Esophagus (tissue), 2 donors: ENCODE measurements around the gene IMP3. TPM values are rescaled to one million over a fixed set of nuclear protein-coding genes. Genes with fewer than 3 reads are reported as not detected.
A peak's percentile ranks its signal among the peaks of the same experiment; 100 is the strongest.

ENCODE experiments used
- H3K27ac ChIP-seq, 2 donors: one replicate each; pipeline ENCODE4 v1.5.1; 2013; ENCODE audit warnings: low read depth in 2 of 2, mild to moderate bottlenecking in 2 of 2, inconsistent platforms in 1 of 2, low read length in 1 of 2, moderate library complexity in 1 of 2
- H3K27me3 ChIP-seq, 2 donors: one replicate each; pipeline ENCODE4 v1.6.1; 2013; ENCODE audit warnings: low read length in 2 of 2, control low read depth in 1 of 2, mild to moderate bottlenecking in 1 of 2; ENCODE audit not compliant: insufficient read depth in 2 of 2, control insufficient read depth in 1 of 2
- H3K36me3 ChIP-seq, 2 donors: one replicate each; pipeline ENCODE4 v1.6.1; 2013; ENCODE audit warnings: low read length in 1 of 2; ENCODE audit not compliant: control insufficient read depth in 2 of 2, insufficient read depth in 2 of 2
- H3K4me1 ChIP-seq, 2 donors: one replicate each; pipeline ENCODE4 v1.6.1; 2013; ENCODE audit warnings: low read length in 1 of 2; ENCODE audit not compliant: control insufficient read depth in 2 of 2, insufficient read depth in 2 of 2
- H3K4me3 ChIP-seq, 2 donors: one replicate each; pipeline ENCODE4 v1.5.1; 2013; ENCODE audit warnings: low read length in 2 of 2, mild to moderate bottlenecking in 2 of 2, low read depth in 1 of 2, moderate library complexity in 1 of 2
- H3K9me3 ChIP-seq, 2 donors: one replicate each; pipeline ENCODE4 v1.6.1; 2013; ENCODE audit warnings: mild to moderate bottlenecking in 2 of 2, low read depth in 1 of 2, low read length in 1 of 2, moderate library complexity in 1 of 2; ENCODE audit not compliant: control insufficient read depth in 2 of 2, insufficient read depth in 1 of 2
- WGBS, 2 donors: extraction: QIAGEN DNeasy Blood & Tissue Kit; methylation state at CpG; one replicate each; pipeline ENCODE4 v1.1.7; 2013; 5-methylcytosine and 5-hydroxymethylcytosine counted together
- polyA plus RNA-seq, 2 donors: library from polyadenylated mRNA; stranded (reverse); fragments of 200-250 nt; gene quantifications; one replicate each; pipeline ENCODE4 v1.2.3, GENCODE V29; 2013
- donor health status: healthy with polysubstance abuse.
- donor health status: Bipolar disorder and iron deficiency.

The IMP3 gene
- polyA plus RNA-seq, 2 donors, result 59.4 to 91.1 TPM

GRCh38 chr15:75651810-75652543 is 12.0 kb upstream of the IMP3 start:
- Histone ChIP-seq H3K27me3 (no peaks in the 10 kb centered on the region), H3K9me3 (no peaks in the 10 kb centered on the region), H3K4me3 (peak overlapping the region; percentile 64 to 86), H3K4me1 (peaks cover 22 to 58% of the 10 kb centered on the region in 2 donors), H3K27ac (peak overlapping the region; percentile 80 to 89), H3K36me3 (peaks cover 0 to 24% of the 10 kb centered on the region in 2 donors)
- 35 to 40% methylated on average over 2 of the region's 2 CpGs for WGBS, 2 donors

GRCh38 chr15:75650908-75651809 is 11.1 kb upstream of the IMP3 start:
- H3K27ac ChIP-seq, result peak overlapping the region; percentile 80 to 89
- WGBS, 2 donors, result 31 to 36% methylated on average over 9 of the region's 9 CpGs
- peaks cover 23 to 65% of the 10 kb centered on the region in 2 donors for H3K4me1 ChIP-seq
- peaks cover 0 to 18% of the 10 kb centered on the region in 2 donors for H3K36me3 ChIP-seq
- no peaks in the 10 kb centered on the region for H3K27me3 ChIP-seq
- H3K9me3 ChIP-seq, result no peaks in the 10 kb centered on the region
- peak overlapping the region; percentile 64 to 86 for H3K4me3 ChIP-seq

GRCh38 chr15:75649848-75650247 is 9.8 kb upstream of the IMP3 start:
- peak overlapping the region; percentile 64 to 86 for H3K4me3 ChIP-seq
- no peaks in the 10 kb centered on the region for H3K27me3 ChIP-seq
- peaks cover 0 to 18% of the 10 kb centered on the region in 2 donors for H3K36me3 ChIP-seq
- 87 to 91% methylated on average over 18 of the region's 18 CpGs for WGBS, 2 donors
- no peaks in the 10 kb centered on the region for H3K9me3 ChIP-seq
- H3K4me1 ChIP-seq, result peaks cover 20 to 60% of the 10 kb centered on the region in 2 donors
- no peak overlapping the region for H3K27ac ChIP-seq

- Histone ChIP-seq H3K36me3 (peaks cover 0 to 18% of the 10 kb centered on the region in 2 donors), H3K4me3 (peak overlapping the region; percentile 64 to 86), H3K9me3 (no peaks in the 10 kb centered on the region), H3K4me1 (peaks cover 19 to 55% of the 10 kb centered on the region in 2 donors), H3K27ac (peak overlapping the region; percentile 93 to 95), H3K27me3 (no peaks in the 10 kb centered on the region)
- 69% methylated on average over 19 of the region's 19 CpGs for WGBS, 2 donors
These were observed 9.2 kb upstream of the IMP3 start for GRCh38 chr15:75649045-75649761.

GRCh38 chr15:75648156-75649000 is 8.4 kb upstream of the IMP3 start:
- H3K4me1 ChIP-seq, result peaks cover 17 to 51% of the 10 kb centered on the region in 2 donors
- H3K4me3 ChIP-seq, result peak overlapping the region; percentile 64 to 86
- H3K27me3 ChIP-seq, result no peaks in the 10 kb centered on the region
- peaks cover 0 to 18% of the 10 kb centered on the region in 2 donors for H3K36me3 ChIP-seq
- WGBS, 2 donors, result 5 to 8% methylated on average over 34 of the region's 34 CpGs
- H3K9me3 ChIP-seq, result no peaks in the 10 kb centered on the region
- peak overlapping the region; percentile 93 to 95 for H3K27ac ChIP-seq

- peaks cover 13 to 44% of the 10 kb centered on the region in 2 donors for H3K4me1 ChIP-seq
- WGBS, 2 donors, result 0% methylated on average over 51 to 76 of the region's 76 CpGs
- H3K27ac ChIP-seq, result peak within 1 kb of the TSS; percentile 93 to 95
- no peaks in the 10 kb centered on the region for H3K27me3 ChIP-seq
- peaks cover 0 to 15% of the 10 kb centered on the region in 2 donors for H3K36me3 ChIP-seq
- H3K9me3 ChIP-seq, result no peaks in the 10 kb centered on the region
- peak within 1 kb of the TSS; percentile 64 to 86 for H3K4me3 ChIP-seq
These were observed 7.5 kb upstream of the IMP3 start, which contains the start of gene SNX33 for GRCh38 chr15:75647370-75648155. TSS of gene SNX33 (plus strand) at chr15:75647912. CDS start at chr15:75649103, 1,191 bp downstream.

GRCh38 chr15:75646944-75647364 is 6.9 kb upstream of the IMP3 start:
- H3K4me3 ChIP-seq, result peak overlapping the region; percentile 64 to 86
- H3K36me3 ChIP-seq, result peaks cover 0 to 15% of the 10 kb centered on the region in 2 donors
- H3K27ac ChIP-seq, result peak overlapping the region; percentile 93 to 95
- H3K4me1 ChIP-seq, result peaks cover 9 to 38% of the 10 kb centered on the region in 2 donors
- H3K27me3 ChIP-seq, result no peaks in the 10 kb centered on the region
- 2 to 3% methylated on average over 26 of the region's 26 CpGs for WGBS, 2 donors
- no peaks in the 10 kb centered on the region for H3K9me3 ChIP-seq
